COLO829 (cell line): Measurements from ENCODE around the gene GRM1.

ENCODE experiments used
- DNase-seq: peaks from one replicate; pipeline ENCODE4 v3.0.0; 2012; ENCODE audit warnings: low spot score

Gene GRM1

DNA sequence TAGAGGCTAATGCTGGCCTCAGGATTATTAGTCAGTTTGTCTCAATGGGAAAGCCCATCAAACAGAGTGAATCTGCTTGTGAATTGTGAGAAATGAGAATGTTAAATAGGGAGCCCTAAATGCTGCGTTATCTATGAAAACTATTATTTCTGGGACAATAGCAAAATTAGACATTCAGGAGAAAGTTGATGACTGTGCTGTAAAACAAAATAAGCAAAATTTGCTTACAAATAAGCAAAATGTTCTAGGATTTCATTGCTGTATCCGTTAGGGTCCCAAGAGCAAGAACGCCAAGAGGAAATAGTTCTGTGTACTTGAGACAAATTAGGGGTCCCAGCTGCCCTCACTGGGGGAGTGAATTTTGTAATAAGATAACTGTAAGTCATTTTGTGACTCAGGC, 455.5 kb downstream of the GRM1 start:
- no peak for DNase-seq
